ENCODE data around the gene HOXC13.

- TF ChIP-seq SRF (IDR thresholded peaks at IDR 0.05; ENCODE audit: low read depth, low read length) (no peak), ZBTB46 (CRISPR knock-in tag; IDR thresholded peaks at IDR 0.05; ENCODE audit: borderline replicate concordance) (no peak), ZNF17 (CRISPR knock-in tag; IDR thresholded peaks at IDR 0.05) (no peak), MAFF (IDR thresholded peaks at IDR 0.05; ENCODE audit: low read depth, low read length) (no peak), FOSL1 (CRISPR knock-in tag; IDR thresholded peaks at IDR 0.05; ENCODE audit: borderline replicate concordance) (no peak), MEIS2 (CRISPR knock-in tag; IDR thresholded peaks at IDR 0.05) (no peak), MXI1 (IDR thresholded peaks at IDR 0.05; ENCODE audit: borderline replicate concordance, low read depth, low read length) (no peak), CEBPZ (IDR thresholded peaks at IDR 0.05; ENCODE audit: low read length) (no peak)
Observed at GRCh38 chr12:53992377-53992889, 53.8 kb downstream of the HOXC13 start.

All from HepG2 (cell line).